Measurements from ENCODE around the gene GPBAR1.

Gene GPBAR1

GRCh38 chr2:218236829-218237228 is 24.0 kb upstream of the GPBAR1 start:
- no peak for TF ChIP-seq CTCF (IDR thresholded peaks at IDR 0.05; ENCODE audit: insufficient read depth, low read depth, low read length, missing control alignments)
- DNase-seq (ENCODE audit: low read depth): no peak
- no peak overlapping the region for H3K4me3 ChIP-seq (ENCODE audit: low read depth, low read length)

- TF ChIP-seq CTCF (IDR thresholded peaks at IDR 0.05; ENCODE audit: insufficient read depth, low read depth, low read length, missing control alignments): no peak
- no peak overlapping the region for H3K4me3 ChIP-seq (ENCODE audit: low read depth, low read length)
- DNase-seq (ENCODE audit: low read depth): no peak
Observed at GRCh38 chr2:218238887-218239286, 21.9 kb upstream of the GPBAR1 start.

GRCh38 chr2:218244204-218244603 is 16.6 kb upstream of the GPBAR1 start:
- no peak for TF ChIP-seq CTCF (IDR thresholded peaks at IDR 0.05; ENCODE audit: insufficient read depth, low read depth, low read length, missing control alignments)
- H3K4me3 ChIP-seq (ENCODE audit: low read depth, low read length): no peak overlapping the region
- DNase-seq (ENCODE audit: low read depth): no peak

GRCh38 chr2:218244665-218245064 is 16.1 kb upstream of the GPBAR1 start:
- TF ChIP-seq CTCF (IDR thresholded peaks at IDR 0.05; ENCODE audit: insufficient read depth, low read depth, low read length, missing control alignments): no peak
- H3K4me3 ChIP-seq (ENCODE audit: low read depth, low read length): no peak overlapping the region
- no peak for DNase-seq (ENCODE audit: low read depth)

- DNase-seq (ENCODE audit: low read depth): no peak
- no peak overlapping the region for H3K4me3 ChIP-seq (ENCODE audit: low read depth, low read length)
- no peak for TF ChIP-seq CTCF (IDR thresholded peaks at IDR 0.05; ENCODE audit: insufficient read depth, low read depth, low read length, missing control alignments)
Observed at GRCh38 chr2:218245214-218245613, 15.6 kb upstream of the GPBAR1 start.

DNA sequence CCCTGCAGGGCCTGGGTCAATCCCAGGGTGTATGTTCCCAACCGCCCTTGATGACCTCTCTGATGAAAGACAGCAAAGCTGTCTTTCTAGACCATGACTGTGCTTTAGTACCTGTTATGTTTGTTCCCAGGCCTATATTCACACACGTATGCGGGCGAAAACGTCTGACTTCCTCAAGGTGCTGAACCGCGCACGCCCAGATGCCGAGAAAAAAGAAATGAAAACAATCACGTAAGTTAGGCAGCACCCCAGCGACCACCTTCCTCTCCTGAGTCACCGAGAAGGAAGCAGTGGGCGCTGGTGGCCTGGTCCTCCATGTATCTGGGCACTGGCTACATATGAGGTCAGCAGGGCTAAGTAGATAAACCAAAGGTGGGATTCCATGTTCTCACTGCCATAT is 11.1 kb upstream of the GPBAR1 start:
- no peak for DNase-seq (ENCODE audit: low read depth)
- no peak overlapping the region for H3K4me3 ChIP-seq (ENCODE audit: low read depth, low read length)
- TF ChIP-seq CTCF (IDR thresholded peaks at IDR 0.05; ENCODE audit: insufficient read depth, low read depth, low read length, missing control alignments): no peak

DNA sequence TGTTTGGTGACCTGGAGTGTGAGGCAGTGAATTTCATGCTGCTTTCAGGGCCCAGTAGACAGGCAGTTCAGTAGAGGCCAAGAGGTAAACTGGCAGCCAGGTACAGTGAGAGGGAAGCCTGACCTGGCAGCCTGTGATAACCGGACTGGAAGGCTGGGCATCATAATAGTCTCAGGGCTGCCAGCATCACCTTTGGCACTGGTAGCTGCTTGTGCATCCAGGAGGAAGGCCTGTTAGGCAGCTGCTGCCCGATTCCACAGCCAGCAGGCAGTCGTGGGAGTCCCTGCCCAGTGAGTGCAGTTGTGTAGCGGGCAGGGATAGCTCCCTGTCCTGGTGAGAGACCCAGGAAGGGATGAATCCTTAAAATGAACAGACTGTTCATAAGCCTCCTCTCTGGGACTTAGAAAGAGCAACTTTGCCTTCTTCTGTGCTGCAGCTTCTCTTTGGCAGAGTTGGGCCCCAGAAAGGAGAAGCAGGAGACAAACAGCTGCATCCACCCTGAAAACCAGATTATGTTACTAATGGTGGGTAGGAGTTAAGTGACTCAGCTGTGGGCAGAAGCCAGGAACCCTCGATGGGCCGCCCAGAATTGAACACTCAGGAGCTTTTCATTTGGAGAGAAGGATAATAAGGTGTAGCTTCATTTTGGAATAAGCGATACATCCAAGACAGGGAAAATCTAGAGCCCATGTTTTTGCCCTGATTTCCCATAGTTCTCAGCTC is 8.1 kb upstream of the GPBAR1 start:
- no peak for DNase-seq (ENCODE audit: low read depth)
- TF ChIP-seq CTCF (IDR thresholded peaks at IDR 0.05; ENCODE audit: insufficient read depth, low read depth, low read length, missing control alignments): no peak
- no peak overlapping the region for H3K4me3 ChIP-seq (ENCODE audit: low read depth, low read length)

All from GM12865 (cell line).